Liver (tissue), 9 donors: ENCODE data around the gene DLX5. TPM values are rescaled to one million over a fixed set of nuclear protein-coding genes. Genes with fewer than 3 reads are reported as not detected.

Experiments
- DNase-seq: peaks from one replicate; pipeline ENCODE4 v3.0.0-alpha.2; 2017; ENCODE audit warnings: low spot score
- H3K27ac ChIP-seq, 2 donors: one replicate each; pipeline ENCODE4 v1.7.0; 2013; ENCODE audit warnings: inconsistent platforms in 2 of 2, low read length in 2 of 2, control low read depth in 1 of 2, low read depth in 1 of 2, mild to moderate bottlenecking in 1 of 2
- H3K27me3 ChIP-seq, 4 donors: one replicate each; pipeline versions ENCODE4 v1.6.1 to v1.7.0; 2013; ENCODE audit warnings: low read length in 3 of 4, inconsistent platforms in 1 of 4, mild to moderate bottlenecking in 1 of 4, moderate library complexity in 1 of 4; ENCODE audit not compliant: control insufficient read depth in 4 of 4, insufficient read depth in 4 of 4
- H3K36me3 ChIP-seq, 4 donors: one replicate each; pipeline versions ENCODE4 v1.6.1 to v1.7.0; 2013; ENCODE audit warnings: low read length in 3 of 4, mild to moderate bottlenecking in 3 of 4, low read depth in 1 of 4, moderate library complexity in 1 of 4; ENCODE audit not compliant: control insufficient read depth in 4 of 4, insufficient read depth in 3 of 4
- H3K4me1 ChIP-seq, 4 donors: one replicate each; pipeline versions ENCODE4 v1.6.1 to v1.7.0; 2013; ENCODE audit warnings: low read length in 3 of 4, mild to moderate bottlenecking in 3 of 4, moderate library complexity in 1 of 4; ENCODE audit not compliant: control insufficient read depth in 4 of 4, insufficient read depth in 4 of 4
- H3K4me3 ChIP-seq, 3 donors: one replicate each; pipeline versions ENCODE4 v1.6.1 to v1.7.0; 2013; ENCODE audit warnings: low read length in 3 of 3, control low read depth in 1 of 3, low read depth in 1 of 3, mild to moderate bottlenecking in 1 of 3
- H3K9ac ChIP-seq, 2 donors: one replicate each; pipeline ENCODE4 v1.7.0; 2013; ENCODE audit warnings: low read length in 2 of 2, mild to moderate bottlenecking in 2 of 2, moderate library complexity in 2 of 2, control low read depth in 1 of 2, low read depth in 1 of 2
- H3K9me3 ChIP-seq, 4 donors: one replicate each; pipeline versions ENCODE4 v1.6.1 to v1.7.0; 2013; ENCODE audit warnings: low read length in 3 of 4; ENCODE audit not compliant: control insufficient read depth in 4 of 4
- ATF3 ChIP-seq: IDR thresholded peaks from 2 replicates; pipeline ENCODE4 v1.6.1; 2016; ENCODE audit warnings: antibody characterized with exemption
- CTCF ChIP-seq: fragments of 150-350 bp; IDR thresholded peaks from 2 replicates; pipeline ENCODE4 v1.5.1; 2017; ENCODE audit warnings: improper control_type of control experiment, low read depth, low read length; ENCODE audit not compliant: missing input control
- EGR1 ChIP-seq, 2 donors: IDR thresholded peaks; 2 replicates each; pipeline ENCODE4 v1.6.1; 2016 to 2018; ENCODE audit warnings: antibody characterized with exemption in 2 of 2, low read depth in 2 of 2
- FOXA1 ChIP-seq: IDR thresholded peaks from 2 replicates; pipeline ENCODE4 v1.6.1; 2016; ENCODE audit warnings: antibody characterized with exemption
- FOXA2 ChIP-seq: IDR thresholded peaks from 2 replicates; pipeline ENCODE4 v1.6.1; 2016; ENCODE audit warnings: antibody characterized with exemption
- GABPA ChIP-seq, 2 donors: IDR thresholded peaks in 1 of 2; conservative IDR thresholded peaks in 1 of 2; 2 replicates each; pipeline ENCODE4 v1.6.1; 2016; ENCODE audit warnings: antibody characterized with exemption in 2 of 2, mild to moderate bottlenecking in 1 of 2, moderate library complexity in 1 of 2
- HNF4A ChIP-seq, 2 donors: conservative IDR thresholded peaks; 2 replicates each; pipeline ENCODE4 v1.6.1; 2016; ENCODE audit warnings: antibody characterized with exemption in 2 of 2, mild to moderate bottlenecking in 2 of 2
- JUND ChIP-seq, 2 donors: IDR thresholded peaks; 2 replicates each; pipeline ENCODE4 v1.6.1; 2016; ENCODE audit warnings: antibody characterized with exemption in 2 of 2
- MAX ChIP-seq: IDR thresholded peaks from 2 replicates; pipeline ENCODE4 v1.6.1; 2016; ENCODE audit warnings: antibody characterized with exemption
- NR2F2 ChIP-seq: IDR thresholded peaks from 2 replicates; pipeline ENCODE4 v1.6.1; 2016; ENCODE audit warnings: antibody characterized with exemption
- RAD21 ChIP-seq, 2 donors: IDR thresholded peaks; 2 replicates each; pipeline ENCODE4 v1.6.1; 2016; ENCODE audit warnings: antibody characterized with exemption in 2 of 2, mild to moderate bottlenecking in 2 of 2
- RXRA ChIP-seq, 2 donors: IDR thresholded peaks; 2 replicates each; pipeline ENCODE4 v1.6.1; 2017 to 2018; ENCODE audit warnings: antibody characterized with exemption in 2 of 2, mild to moderate bottlenecking in 1 of 2
- SP1 ChIP-seq: IDR thresholded peaks from 2 replicates; pipeline ENCODE4 v1.6.1; 2018; ENCODE audit warnings: antibody characterized with exemption, mild to moderate bottlenecking
- TAF1 ChIP-seq: conservative IDR thresholded peaks from 2 replicates; pipeline ENCODE4 v1.6.1; 2016; ENCODE audit warnings: antibody characterized with exemption, mild to moderate bottlenecking
- YY1 ChIP-seq: IDR thresholded peaks from 2 replicates; pipeline ENCODE4 v1.6.1; 2016; ENCODE audit warnings: antibody characterized with exemption, mild to moderate bottlenecking
- WGBS: extraction: QIAGEN DNeasy Blood & Tissue Kit; methylation state at CpG from one replicate; pipeline ENCODE4 v1.1.7; 2013; 5-methylcytosine and 5-hydroxymethylcytosine counted together
- polyA plus RNA-seq, 2 donors: library from polyadenylated mRNA; stranded (reverse) in 1 of 2; unstranded in 1 of 2; fragments of 200-250 nt in 1 of 2; fragments of >200 nt in 1 of 2; fragmentation: Nextera tagmentation in 1 of 2; extraction: Ambion mirVana in 1 of 2; gene quantifications; one replicate each; pipeline versions ENCODE4 v1.2.1 to v1.2.3, GENCODE V29; 2013 to 2015
- total RNA-seq, 2 donors: library from RNA; depleted of rRNA; stranded (reverse); fragments of >200 nt; gene quantifications; one replicate each; pipeline ENCODE4 v1.2.3, GENCODE V29; 2014
- TF ChIP-seq, protein P1 (sequence below): IDR thresholded peaks from 2 replicates; pipeline ENCODE4 v1.6.1; 2016; ENCODE audit warnings: antibody characterized with exemption, mild to moderate bottlenecking
- donor health status: healthy.
- donor health status: healthy.
- donor health status: healthy.
- donor health status: healthy.
- donor health status: healthy.

Gene DLX5
- total and polyA plus RNA-seq, 4 donors = not detected

GRCh38 chr7:96982586-96982985 is 42.0 kb downstream of the DLX5 start (continued):
- TF ChIP-seq, protein P1, sequence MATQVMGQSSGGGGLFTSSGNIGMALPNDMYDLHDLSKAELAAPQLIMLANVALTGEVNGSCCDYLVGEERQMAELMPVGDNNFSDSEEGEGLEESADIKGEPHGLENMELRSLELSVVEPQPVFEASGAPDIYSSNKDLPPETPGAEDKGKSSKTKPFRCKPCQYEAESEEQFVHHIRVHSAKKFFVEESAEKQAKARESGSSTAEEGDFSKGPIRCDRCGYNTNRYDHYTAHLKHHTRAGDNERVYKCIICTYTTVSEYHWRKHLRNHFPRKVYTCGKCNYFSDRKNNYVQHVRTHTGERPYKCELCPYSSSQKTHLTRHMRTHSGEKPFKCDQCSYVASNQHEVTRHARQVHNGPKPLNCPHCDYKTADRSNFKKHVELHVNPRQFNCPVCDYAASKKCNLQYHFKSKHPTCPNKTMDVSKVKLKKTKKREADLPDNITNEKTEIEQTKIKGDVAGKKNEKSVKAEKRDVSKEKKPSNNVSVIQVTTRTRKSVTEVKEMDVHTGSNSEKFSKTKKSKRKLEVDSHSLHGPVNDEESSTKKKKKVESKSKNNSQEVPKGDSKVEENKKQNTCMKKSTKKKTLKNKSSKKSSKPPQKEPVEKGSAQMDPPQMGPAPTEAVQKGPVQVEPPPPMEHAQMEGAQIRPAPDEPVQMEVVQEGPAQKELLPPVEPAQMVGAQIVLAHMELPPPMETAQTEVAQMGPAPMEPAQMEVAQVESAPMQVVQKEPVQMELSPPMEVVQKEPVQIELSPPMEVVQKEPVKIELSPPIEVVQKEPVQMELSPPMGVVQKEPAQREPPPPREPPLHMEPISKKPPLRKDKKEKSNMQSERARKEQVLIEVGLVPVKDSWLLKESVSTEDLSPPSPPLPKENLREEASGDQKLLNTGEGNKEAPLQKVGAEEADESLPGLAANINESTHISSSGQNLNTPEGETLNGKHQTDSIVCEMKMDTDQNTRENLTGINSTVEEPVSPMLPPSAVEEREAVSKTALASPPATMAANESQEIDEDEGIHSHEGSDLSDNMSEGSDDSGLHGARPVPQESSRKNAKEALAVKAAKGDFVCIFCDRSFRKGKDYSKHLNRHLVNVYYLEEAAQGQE = no peak
- TF ChIP-seq JUND (IDR thresholded peaks at IDR 0.05) = no peak

DNA sequence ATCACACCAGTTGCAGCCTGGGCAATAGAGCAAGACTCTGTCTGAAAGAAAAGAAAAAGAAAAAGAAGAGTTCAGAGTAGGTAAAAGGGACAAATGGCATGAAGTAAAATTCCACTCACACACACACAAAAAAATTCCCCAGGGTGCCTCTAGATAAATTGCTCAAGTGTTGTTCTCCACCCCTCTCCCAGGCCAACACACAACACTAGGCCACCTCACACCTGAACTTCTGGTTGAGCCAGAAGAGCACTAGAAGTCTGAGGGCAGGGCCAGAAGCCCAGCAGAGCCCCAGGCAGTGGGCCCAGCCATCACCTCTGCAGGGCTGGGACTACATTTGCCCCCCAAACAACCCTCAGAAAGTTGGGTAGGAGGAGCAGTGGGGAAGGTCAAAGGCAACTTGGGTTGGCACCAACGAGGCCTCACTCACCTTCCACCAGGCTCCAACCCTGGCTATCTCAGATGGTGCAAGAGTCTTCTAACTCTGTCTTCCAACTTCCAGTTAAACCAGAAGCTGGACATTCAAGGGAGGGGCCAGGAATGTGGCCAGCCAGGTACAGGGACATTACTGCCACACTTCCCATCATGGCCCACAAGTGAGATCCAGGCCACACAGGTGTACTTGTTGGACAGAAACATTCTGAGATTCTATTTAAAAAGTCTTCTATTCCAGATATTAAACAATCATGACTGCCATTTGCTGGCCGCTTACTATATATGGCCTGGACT is 44.9 kb downstream of the DLX5 start:
- H3K36me3 ChIP-seq = no peaks in the 10 kb centered on the region
- no peaks in the 10 kb centered on the region for H3K4me1 ChIP-seq
- WGBS = 89% methylated on average over 2 of the region's 2 CpGs
- no peak overlapping the region for H3K9ac ChIP-seq
- H3K4me3 ChIP-seq = no peak overlapping the region
- no peak overlapping the region for H3K27ac ChIP-seq
- TF ChIP-seq SP1 (no peak), FOXA2 (no peak), GABPA (IDR thresholded peaks at IDR 0.05 in 1 of 2, conservative IDR thresholded peaks at IDR 0.05 in 1 of 2) (no peak), HNF4A (conservative IDR thresholded peaks at IDR 0.05) (no peak), MAX (no peak), RXRA (IDR thresholded peaks at IDR 0.05) (no peak), ATF3 (no peak), CTCF (no peak), EGR1 (IDR thresholded peaks at IDR 0.05; ENCODE audit: low read depth in 2 of 2) (no peak), TAF1 (no peak), RAD21 (IDR thresholded peaks at IDR 0.05) (no peak), NR2F2 (no peak), FOXA1 (no peak), JUND (IDR thresholded peaks at IDR 0.05) (no peak), YY1 (no peak)
- TF ChIP-seq, protein P1 = no peak
- H3K9me3 ChIP-seq = no peaks in the 10 kb centered on the region
- DNase-seq = no peak
- no peaks in the 10 kb centered on the region for H3K27me3 ChIP-seq
